ENCODE measurements around the gene TRIM37. TPM values are rescaled to one million over a fixed set of nuclear protein-coding genes. Genes with fewer than 3 reads are reported as not detected.
"Not testable (repeated sequence)": the region's sequence is repeated elsewhere in the genome, so short reads cannot be mapped to it uniquely, and the experiment has no call there.

Gene TRIM37
- total RNA-seq, 1 donor from 2014 or later, result 39.0 TPM

- Mint-ChIP-seq H3K9me3 (no peaks in the 10 kb centered on the region), H3K4me3 (no peak overlapping the region), H3K4me1 (peaks cover 20% of the 10 kb centered on the region), H3K27ac (ENCODE audit: unreplicated experiment) (no peak overlapping the region), H3K36me3 (ENCODE audit: low read depth) (no peaks in the 10 kb centered on the region), H3K27me3 (ENCODE audit: low read depth) (no peaks in the 10 kb centered on the region)
- no peak for TF ChIP-seq CTCF (conservative IDR thresholded peaks at IDR 0.05)
- DNase-seq (ENCODE audit: low read depth, low spot score), result no peak
Measured at GRCh38 chr17:58965221-58965620, 141.5 kb downstream of the TRIM37 start.

GRCh38 chr17:58960068-58960467 is 146.6 kb downstream of the TRIM37 start:
- DNase-seq (ENCODE audit: low read depth, low spot score), result no peak
- Mint-ChIP-seq H3K27me3 (ENCODE audit: low read depth) (no peaks in the 10 kb centered on the region), H3K9me3 (no peaks in the 10 kb centered on the region), H3K4me1 (peaks cover 9% of the 10 kb centered on the region), H3K36me3 (ENCODE audit: low read depth) (peaks cover 7% of the 10 kb centered on the region), H3K4me3 (no peak overlapping the region), H3K27ac (ENCODE audit: unreplicated experiment) (no peak overlapping the region)
- no peak for TF ChIP-seq CTCF (conservative IDR thresholded peaks at IDR 0.05)

- not testable (repeated sequence) for H3K4me1 Mint-ChIP-seq; H3K27ac Mint-ChIP-seq (ENCODE audit: unreplicated experiment); H3K4me3 Mint-ChIP-seq; H3K27me3 Mint-ChIP-seq (ENCODE audit: low read depth); H3K9me3 Mint-ChIP-seq; DNase-seq (ENCODE audit: low read depth, low spot score)
- H3K36me3 Mint-ChIP-seq (ENCODE audit: low read depth), result peaks cover 11% of the 10 kb centered on the region
Measured at GRCh38 chr17:58957725-58958073, 149.0 kb downstream of the TRIM37 start.

- H3K27me3 Mint-ChIP-seq (ENCODE audit: low read depth), result no peaks in the 10 kb centered on the region
- DNase-seq (ENCODE audit: low read depth, low spot score), result no peak
- no peak overlapping the region for H3K4me3 Mint-ChIP-seq
- TF ChIP-seq CTCF (conservative IDR thresholded peaks at IDR 0.05), result no peak
- no peaks in the 10 kb centered on the region for H3K9me3 Mint-ChIP-seq
- peaks cover 9% of the 10 kb centered on the region for H3K4me1 Mint-ChIP-seq
- H3K36me3 Mint-ChIP-seq (ENCODE audit: low read depth), result peaks cover 11% of the 10 kb centered on the region
- H3K27ac Mint-ChIP-seq (ENCODE audit: unreplicated experiment), result no peak overlapping the region
Measured at GRCh38 chr17:58956997-58957724, 149.5 kb downstream of the TRIM37 start.

- peaks cover 27% of the 10 kb centered on the region for H3K36me3 Mint-ChIP-seq (ENCODE audit: low read depth)
- not testable (repeated sequence) for H3K4me1 Mint-ChIP-seq; H3K27me3 Mint-ChIP-seq (ENCODE audit: low read depth); H3K4me3 Mint-ChIP-seq; H3K27ac Mint-ChIP-seq (ENCODE audit: unreplicated experiment); H3K9me3 Mint-ChIP-seq; DNase-seq (ENCODE audit: low read depth, low spot score)
Measured at GRCh38 chr17:58954358-58954757, 152.3 kb downstream of the TRIM37 start.

- Mint-ChIP-seq H3K9me3 (peaks cover 21% of the 10 kb centered on the region), H3K36me3 (ENCODE audit: low read depth) (peaks cover 30% of the 10 kb centered on the region), H3K27me3 (ENCODE audit: low read depth) (no peaks in the 10 kb centered on the region), H3K27ac (ENCODE audit: unreplicated experiment) (no peak overlapping the region), H3K4me3 (no peak overlapping the region), H3K4me1 (no peaks in the 10 kb centered on the region)
- TF ChIP-seq CTCF (conservative IDR thresholded peaks at IDR 0.05), result no peak
- no peak for DNase-seq (ENCODE audit: low read depth, low spot score)
Measured at GRCh38 chr17:58947824-58948223, 158.9 kb downstream of the TRIM37 start.
